HepG2 (cell line): Measurements from ENCODE around the gene CPN1.

ENCODE experiments used
- CTCF ChIP-seq: sonication (generic); formaldehyde crosslinking; IDR thresholded peaks from 2 replicates; pipeline ENCODE4 v1.5.0; 2020; ENCODE audit warnings: mild to moderate bottlenecking, missing genetic modification reagents, moderate library complexity
- POLR2A ChIP-seq, 2 experiments: IDR thresholded peaks; 2 replicates each; pipeline ENCODE4 v1.6.1; 2011; ENCODE audit warnings: low read depth in 2 of 2, low read length in 2 of 2, mild to moderate bottlenecking in 1 of 2, moderate library complexity in 1 of 2; ENCODE audit not compliant: insufficient read depth in 1 of 2
- RNF219 ChIP-seq: sonication (generic); formaldehyde crosslinking; IDR thresholded peaks from 2 replicates; pipeline ENCODE4 v1.5.0; 2020; ENCODE audit warnings: mild to moderate bottlenecking, missing genetic modification reagents
- ZGPAT ChIP-seq: IDR thresholded peaks from 2 replicates; pipeline ENCODE4 v1.6.1; 2016; ENCODE audit warnings: mild to moderate bottlenecking

- TF ChIP-seq CTCF (CRISPR knock-in tag) (no peak), POLR2A (IDR thresholded peaks at IDR 0.05; ENCODE audit: insufficient read depth in 1 of 2, low read depth in 2 of 2, low read length in 2 of 2) (no peak), RNF219 (CRISPR knock-in tag) (no peak), ZGPAT (CRISPR knock-in tag) (no peak)
These were observed 76.7 kb downstream of the CPN1 start for GRCh38 chr10:100004805-100005510.
